HG03457 (cell line): ENCODE results near the gene RIMBP2.

Experiments used
- ATAC-seq: cut with Tn5 transposase; IDR thresholded peaks from one replicate; pipeline ENCODE4 v1.9.1; 2021; ENCODE audit warnings: moderate number of reproducible peaks; ENCODE audit not compliant: unreplicated experiment

RIMBP2 gene

GRCh38 chr12:130433834-130434233 is 282.3 kb downstream of the RIMBP2 start:
- no peak for ATAC-seq

DNA sequence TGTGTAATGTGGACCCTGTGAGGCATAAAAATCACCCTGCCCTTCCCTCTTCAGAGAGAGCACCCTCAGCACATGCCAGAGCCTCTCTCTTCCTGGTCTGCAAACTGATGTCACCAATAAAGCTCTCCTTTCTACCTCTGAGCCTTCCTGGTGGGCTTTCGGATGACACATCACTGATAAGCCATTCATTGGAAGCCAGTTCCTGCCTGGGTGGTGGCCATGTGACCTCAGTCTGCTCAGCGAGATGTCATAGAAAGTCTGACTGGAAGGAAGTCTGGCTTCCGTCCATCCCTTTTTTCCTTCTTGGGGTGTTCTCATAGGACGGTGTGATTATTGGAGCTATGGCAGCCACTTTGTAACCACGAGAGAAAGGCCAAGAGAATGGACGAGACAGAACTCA is 282.7 kb downstream of the RIMBP2 start:
- no peak for ATAC-seq

GRCh38 chr12:130431176-130431575 is 284.9 kb downstream of the RIMBP2 start:
- ATAC-seq, result no peak

DNA sequence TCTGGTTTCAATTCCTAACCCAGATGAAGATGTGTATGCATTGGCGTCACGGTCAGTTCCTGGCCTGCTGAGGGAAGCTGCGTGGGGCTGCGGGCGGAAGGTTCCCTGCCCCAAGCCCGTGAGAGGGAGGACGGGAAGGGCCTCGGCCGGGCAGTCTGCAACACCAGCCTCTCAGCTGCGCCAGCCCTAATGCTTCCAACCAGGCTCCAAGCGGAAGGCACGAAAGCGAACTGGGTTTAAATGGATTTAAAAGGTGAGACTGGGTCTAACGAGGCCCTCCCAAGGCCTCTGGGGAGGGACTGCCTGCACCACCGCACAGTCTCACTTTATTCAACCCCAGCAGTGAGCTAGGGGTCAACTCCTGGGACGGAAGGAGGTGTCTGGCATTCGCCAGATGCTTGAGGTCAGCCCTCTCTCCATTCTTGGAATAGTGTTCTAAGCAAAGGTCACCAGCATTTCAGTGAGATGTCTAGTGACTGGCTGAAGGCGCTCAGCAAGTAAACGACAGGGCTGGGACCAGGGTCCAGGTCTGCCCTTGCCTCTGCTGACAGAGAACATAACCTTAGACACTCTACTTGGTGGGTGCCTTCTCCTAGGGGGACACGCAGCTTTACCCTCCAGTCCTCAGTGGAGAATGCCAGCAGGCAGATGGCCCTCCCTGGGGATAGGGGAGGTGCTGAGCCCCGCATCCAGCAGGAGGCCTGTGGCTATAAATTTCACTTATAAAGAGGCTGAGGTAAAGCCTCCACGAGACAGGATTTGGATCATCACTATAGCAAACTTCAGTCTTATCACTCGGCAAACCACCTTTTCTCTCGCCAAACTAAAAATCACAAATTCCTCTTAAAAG is 286.2 kb downstream of the RIMBP2 start:
- ATAC-seq, result no peak

- no peak for ATAC-seq
Observed at GRCh38 chr12:130428116-130428515, 288.0 kb downstream of the RIMBP2 start.

- ATAC-seq, result no peak
Observed at GRCh38 chr12:130427381-130427887, 288.7 kb downstream of the RIMBP2 start.

DNA sequence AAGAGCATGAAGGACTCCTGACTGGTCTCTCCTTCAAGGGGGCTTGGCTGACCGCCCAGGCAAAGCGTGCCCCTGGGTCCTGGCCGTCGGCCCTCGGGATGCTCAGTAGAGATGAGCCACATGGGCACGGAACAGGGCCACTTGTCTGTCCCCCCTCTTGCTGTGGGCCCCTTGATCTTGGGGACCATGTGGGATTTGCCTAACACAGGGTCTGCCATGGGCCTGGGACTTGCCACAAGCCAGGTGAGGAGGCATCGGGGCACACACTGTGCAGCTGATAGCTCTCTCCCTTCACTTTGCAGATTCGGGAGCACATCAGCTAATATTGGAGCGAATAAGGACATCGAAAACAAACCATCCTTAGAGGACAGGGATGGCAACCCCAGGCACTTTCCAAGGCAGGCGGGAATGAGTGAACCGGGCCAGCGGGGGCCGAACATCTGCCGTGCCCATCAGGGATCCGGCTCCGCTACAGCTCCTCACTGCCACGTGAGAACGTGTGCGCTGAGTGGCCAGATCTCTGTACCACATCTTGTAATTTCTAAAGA is 290.3 kb downstream of the RIMBP2 start:
- no peak for ATAC-seq

DNA sequence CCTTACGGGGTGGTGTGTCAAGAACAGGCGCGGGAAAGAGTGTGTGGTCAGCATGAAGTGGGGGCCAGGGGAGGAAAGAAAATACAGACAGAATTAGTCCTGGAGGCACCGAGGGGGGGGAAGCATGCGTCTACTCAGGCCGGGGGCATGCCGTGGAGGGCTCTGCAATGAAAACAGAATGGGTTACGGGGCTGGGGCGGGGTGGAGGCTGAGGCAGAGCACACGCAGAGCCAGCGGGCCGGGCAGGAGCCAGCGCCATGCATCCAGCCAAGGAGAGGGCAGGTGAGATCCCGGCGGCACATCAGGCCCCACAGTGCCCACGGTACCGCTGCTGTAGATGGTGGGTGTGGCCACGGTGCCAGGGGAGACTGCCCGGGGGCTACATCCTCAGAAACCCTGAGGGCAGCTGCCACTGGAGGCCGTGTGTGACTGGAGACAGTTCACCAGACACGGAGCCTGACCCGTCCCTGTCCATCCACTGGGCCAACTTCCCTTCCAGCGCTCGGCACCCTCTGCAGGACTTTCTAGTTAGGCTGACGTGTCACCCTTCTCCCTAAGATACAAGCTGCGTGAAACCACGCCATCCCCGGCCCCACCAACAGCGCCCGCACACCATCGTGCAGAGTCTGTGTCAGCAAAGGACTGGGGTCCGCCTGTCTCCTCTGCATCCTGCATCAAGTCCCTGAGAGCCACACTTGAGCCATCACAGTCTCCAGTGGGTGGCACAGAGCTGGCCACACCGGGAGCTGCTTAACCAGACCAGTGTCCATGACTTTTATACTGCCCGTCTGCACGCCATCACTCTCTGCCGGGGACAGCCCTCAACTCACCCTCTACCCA is 291.0 kb downstream of the RIMBP2 start:
- no peak for ATAC-seq

DNA sequence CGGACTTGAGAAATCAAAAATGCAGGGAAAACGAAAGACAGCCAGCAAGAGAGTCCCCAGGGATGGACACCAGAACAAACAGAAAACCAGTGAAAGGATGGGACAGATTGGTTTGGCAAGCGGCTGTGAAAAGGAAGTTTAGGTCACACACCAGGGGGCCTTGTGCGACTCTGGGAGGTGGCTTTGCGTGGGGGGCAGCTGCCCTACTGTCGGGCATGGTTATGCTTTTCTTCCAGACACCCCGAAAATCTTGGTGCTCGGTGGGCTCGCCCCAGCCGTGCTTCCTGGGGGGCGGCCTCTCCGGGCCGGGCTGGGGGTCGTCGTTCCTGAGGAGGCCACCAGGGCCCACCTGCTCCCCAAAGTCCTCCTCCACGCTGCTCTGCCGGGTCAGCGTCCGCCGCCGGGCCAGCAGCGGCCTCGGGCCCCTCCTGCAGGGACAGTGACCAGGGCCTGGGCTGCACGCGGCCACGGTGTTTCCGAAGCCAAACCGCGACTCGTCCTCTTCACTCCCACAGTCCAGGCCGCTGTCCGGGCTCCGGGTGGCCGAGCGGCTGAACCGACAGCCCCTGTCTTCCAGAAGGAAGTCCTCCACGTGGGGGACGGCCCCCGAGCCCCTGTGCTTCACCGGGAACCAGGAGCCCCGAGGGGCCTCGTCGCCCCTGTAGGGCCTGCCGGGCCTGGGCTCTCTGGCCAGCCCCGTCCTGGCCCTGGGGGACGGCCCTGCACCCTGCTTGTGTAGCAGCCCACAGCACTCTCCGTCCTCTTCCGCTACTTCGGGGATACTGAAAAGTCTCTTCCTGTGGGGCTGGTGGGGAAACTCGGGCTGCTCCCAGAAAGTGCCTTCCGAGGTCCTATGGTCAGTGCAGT is 291.9 kb downstream of the RIMBP2 start:
- no peak for ATAC-seq

GRCh38 chr12:130423136-130423535 is 293.0 kb downstream of the RIMBP2 start:
- no peak for ATAC-seq

GRCh38 chr12:130422676-130423075 is 293.4 kb downstream of the RIMBP2 start:
- ATAC-seq, result no peak

GRCh38 chr12:130421896-130422295 is 294.2 kb downstream of the RIMBP2 start:
- ATAC-seq, result no peak

- no peak for ATAC-seq
Observed at GRCh38 chr12:130420071-130420470, 296.0 kb downstream of the RIMBP2 start.

DNA sequence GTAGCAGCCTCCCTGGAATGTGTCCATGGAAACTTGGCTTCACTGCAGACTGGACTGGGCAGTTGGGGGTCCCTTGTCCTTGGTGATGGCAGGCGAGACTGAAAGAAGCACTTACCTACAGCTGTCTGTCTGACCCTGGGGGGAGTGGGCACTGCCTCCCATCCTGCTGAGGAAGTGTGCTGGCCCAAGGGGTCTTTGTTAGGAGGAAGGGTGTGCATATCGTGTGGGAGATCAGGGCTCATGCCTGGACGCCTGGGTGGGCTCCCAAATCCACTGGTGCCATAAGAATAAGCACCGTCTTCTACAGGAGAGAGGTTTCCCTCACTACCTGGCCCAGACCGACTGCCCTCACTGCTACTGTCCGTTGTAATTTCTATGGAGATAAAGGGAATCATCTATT is 297.0 kb downstream of the RIMBP2 start:
- ATAC-seq, result no peak

DNA sequence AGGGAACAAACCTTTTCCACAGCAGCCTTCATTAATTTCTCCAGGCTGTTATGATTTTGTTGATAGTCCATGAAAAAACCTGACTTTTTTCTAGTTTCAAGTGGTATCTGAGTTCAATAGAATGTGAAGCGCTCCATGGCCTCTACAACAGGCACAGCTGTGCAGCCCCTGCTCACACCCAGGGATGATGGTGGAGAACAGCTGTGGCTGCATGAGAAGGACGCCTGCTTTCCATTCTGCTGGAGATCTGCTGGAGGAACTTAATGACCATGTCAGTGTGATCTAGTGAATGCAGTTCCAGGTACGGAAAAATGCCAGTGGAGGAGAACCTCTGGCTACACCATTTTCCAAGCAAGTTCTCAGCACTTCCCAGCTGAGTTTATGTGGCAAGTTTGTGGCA is 297.8 kb downstream of the RIMBP2 start:
- no peak for ATAC-seq

GRCh38 chr12:130414381-130414780 is 301.7 kb downstream of the RIMBP2 start:
- no peak for ATAC-seq

GRCh38 chr12:130413909-130414308 is 302.2 kb downstream of the RIMBP2 start:
- ATAC-seq, result no peak

- no peak for ATAC-seq
Observed at GRCh38 chr12:130412384-130412783, 303.7 kb downstream of the RIMBP2 start.

DNA sequence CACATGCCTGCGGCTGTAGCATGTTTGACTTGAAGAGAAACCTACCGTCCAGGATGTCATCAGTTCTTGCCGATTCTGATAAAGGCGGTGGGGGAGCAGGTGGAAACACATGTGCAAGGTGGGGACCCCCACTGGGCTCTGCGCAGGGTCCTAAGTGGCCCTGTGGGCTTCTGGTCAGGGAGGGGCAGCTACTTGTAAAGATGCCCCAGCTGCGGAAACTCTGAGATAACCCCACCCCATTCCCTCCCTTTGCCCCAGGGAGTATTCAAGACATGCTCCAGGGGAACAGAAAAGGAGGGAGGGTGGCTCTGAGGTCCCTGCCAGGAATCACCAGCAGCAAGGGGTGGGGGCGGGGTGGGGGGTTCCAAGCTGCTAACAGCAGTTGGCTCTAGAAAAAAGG is 310.8 kb downstream of the RIMBP2 start:
- no peak for ATAC-seq

DNA sequence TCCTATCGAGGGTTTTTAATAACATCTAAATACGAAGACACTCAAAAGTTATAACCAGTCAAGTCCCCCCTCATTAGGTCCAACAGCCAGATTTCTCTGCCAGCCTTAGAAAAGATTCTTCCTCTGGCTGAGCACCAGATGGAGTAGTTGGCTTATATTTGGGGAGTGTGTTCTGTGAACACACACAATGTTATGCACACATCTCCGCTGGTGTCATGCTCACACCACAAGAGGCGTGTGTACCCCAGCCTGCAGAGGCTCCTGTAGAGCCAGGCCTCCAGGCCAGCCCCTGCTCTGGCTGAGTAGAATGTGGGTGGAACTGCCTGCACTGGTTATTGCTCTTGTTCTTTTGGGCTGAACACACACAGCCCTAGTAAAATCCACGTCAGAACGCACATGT is 314.4 kb downstream of the RIMBP2 start:
- no peak for ATAC-seq
